NCI-H1105 treated with DMSO at 0.1 percent for 48 hours (cell line): Measurements from ENCODE around the gene NOP14.
"Not testable (repeated sequence)": the region's sequence is repeated elsewhere in the genome, so short reads cannot be mapped to it uniquely, and the experiment has no call there.

Source experiments
- DNase-seq: peaks from one replicate; lab custom pipeline; 2025; lab: John Stamatoyannopoulos, UW

NOP14 gene

GRCh38 chr4:2963175-2963965 lies at the start of gene NOP14, which contains the start of gene GRK4:
NOP14 (minus strand) TSS chr4:2963406; CDS start chr4:2963319, 87 bp downstream.
GRK4 (plus strand) TSS chr4:2963571; CDS start chr4:2964071, 500 bp downstream.
- peak; percentile 90 for DNase-seq

DNA sequence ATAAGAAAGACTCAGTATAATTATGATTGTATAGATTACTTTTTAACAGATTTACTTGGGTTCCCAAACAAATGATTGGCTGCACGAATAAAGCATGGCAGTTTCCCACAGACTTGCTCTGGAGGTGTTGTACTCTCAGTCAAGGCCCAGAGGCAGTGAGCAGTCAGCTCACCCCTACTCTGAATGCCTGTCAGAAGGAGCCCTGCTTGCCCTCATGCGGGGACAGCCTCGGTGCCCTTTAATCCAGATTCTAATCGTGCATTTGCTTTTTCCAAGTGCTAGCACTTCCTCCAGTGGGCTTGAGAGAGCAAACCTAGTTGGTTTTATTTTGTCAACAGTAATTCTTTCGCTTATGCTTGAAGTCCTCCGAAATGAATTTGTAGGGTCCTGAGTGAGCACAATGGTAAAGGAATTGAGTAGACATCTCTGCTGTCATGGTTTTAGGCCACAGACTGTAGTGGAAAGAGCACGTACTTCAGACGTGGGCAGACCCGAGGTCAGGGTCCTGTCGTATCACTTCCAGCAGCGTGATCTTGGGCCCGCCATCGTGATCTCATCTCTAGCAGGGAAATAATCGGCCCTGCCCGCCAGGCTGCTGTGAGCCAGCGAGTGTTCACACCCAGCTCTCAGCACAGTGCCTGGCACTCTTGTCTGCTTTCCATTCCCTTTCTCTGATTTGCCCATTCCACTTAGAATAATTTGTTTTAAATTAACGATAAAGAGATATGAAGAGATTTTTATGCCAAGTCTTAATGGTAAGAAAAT lies 48.4 kb upstream of the NOP14 start:
- DNase-seq = no peak

- DNase-seq = no peak
Measured at GRCh38 chr4:3010998-3011397, 47.8 kb upstream of the NOP14 start.

DNA sequence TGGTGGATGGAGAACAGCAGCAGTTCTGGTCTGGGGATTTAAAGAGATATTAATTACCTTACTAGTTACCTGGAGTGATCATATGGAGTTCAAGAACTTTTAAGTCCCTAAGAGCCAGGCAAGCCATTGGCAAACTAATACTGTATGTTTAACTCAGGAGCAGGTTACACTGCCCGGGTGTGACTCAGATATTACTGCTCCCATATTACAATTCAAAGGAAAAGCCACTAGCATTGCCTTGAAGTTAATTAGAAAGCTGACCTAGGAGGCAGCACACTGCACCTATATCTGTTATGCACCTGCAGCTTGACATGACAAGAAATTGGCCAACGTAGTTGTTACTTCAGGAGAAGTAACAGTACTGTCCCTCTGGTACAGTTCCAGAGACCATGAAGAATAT lies 47.4 kb upstream of the NOP14 start:
- no peak for DNase-seq

- no peak for DNase-seq
Measured at GRCh38 chr4:3009422-3009821, 46.2 kb upstream of the NOP14 start.

GRCh38 chr4:3007724-3008123 lies 44.5 kb upstream of the NOP14 start:
- no peak for DNase-seq

- peak; percentile 25 for DNase-seq
Measured at GRCh38 chr4:2996415-2996814, 33.2 kb upstream of the NOP14 start.

DNA sequence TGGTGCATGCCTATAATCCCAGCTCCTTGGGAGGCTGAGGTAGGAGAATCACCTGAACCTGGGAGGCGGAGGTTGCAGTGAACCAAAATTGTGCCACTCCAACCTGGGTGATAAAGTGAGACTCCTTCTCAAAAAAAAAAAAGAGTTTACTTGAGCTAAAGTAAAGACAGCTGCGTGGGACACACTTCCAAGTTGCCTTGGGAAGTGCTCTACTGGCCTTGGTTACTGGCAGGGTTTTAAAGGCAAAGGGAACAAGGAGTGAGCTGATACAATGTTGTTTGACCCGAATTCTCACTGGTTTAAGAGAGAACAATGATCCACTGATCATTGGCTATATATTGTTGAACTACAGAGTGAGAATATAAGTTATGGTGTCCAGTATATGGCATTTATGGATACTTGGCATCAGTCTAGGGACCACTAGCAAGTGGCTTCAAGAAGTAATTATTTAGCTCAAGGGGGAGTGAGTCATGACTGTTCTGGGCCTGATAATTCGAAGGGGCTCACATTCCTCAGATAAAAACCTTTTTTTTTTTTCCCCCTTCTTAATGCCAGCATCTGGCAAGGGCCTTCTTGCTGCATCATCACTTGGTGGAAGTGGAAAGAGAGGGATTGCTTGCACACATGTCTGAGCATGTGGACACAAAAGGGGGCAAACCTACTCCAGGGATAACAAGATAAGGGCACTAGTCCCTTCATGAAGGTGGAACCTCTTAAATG lies 32.5 kb upstream of the NOP14 start:
- DNase-seq = no peak

DNA sequence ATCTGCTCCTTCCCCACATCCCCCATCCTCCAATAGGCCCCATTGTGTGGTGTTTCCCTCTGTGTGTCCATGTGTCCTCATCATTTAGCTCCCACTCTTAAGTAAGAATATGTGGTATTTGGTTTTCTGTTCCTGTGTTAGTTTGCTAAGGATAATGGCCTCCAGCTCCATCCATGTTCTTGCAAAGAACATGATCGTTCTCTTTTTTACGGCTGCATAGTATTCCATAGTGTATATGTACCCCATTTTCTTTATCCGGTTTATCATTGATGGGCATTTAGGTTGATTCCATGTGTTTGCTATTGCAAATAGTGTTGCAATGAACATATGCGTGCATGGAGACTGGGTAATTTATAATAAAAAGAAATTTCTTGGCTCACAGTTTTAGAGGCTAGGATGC lies 31.7 kb upstream of the NOP14 start:
- DNase-seq = no peak

DNA sequence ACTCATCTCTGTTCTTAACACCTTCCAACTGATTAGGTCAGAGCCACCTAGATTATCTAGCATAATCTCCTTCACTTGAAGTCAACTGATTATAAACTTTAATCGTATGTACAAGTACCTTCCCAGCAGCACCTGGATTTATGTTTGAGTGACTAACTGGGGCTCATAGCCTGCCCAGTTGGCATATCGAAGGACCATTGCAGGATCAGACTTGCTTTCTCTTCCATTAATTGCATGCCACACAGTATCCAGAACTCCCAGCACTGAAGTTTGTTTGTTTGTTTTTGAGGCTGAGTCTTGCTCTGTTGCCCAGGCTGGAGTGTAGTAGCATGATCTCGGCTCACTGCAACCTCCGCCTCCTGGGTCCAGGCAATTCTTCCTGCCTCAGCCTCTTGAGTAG lies 28.0 kb upstream of the NOP14 start:
- DNase-seq = no peak

DNA sequence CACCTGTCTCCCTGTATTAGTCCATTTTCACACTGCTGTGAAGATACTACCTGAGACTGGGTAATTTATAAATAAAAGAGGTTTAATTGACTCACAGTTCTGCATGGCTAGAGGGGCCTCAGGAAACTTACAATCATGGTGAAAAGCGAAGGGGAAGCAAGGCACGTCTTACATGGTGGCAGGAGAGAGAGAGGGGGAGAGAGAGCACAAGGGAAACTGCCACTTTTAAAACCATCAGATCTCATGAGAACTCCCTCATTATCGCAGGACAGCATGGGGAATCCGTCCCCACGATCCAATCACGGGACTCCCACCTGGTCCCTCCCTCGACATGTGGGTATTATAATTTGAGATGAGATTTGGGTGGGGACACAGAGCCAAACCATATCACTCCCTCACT lies 20.5 kb upstream of the NOP14 start:
- not testable (repeated sequence) for DNase-seq

- DNase-seq = no peak
Measured at GRCh38 chr4:2982012-2982411, 18.8 kb upstream of the NOP14 start.

DNA sequence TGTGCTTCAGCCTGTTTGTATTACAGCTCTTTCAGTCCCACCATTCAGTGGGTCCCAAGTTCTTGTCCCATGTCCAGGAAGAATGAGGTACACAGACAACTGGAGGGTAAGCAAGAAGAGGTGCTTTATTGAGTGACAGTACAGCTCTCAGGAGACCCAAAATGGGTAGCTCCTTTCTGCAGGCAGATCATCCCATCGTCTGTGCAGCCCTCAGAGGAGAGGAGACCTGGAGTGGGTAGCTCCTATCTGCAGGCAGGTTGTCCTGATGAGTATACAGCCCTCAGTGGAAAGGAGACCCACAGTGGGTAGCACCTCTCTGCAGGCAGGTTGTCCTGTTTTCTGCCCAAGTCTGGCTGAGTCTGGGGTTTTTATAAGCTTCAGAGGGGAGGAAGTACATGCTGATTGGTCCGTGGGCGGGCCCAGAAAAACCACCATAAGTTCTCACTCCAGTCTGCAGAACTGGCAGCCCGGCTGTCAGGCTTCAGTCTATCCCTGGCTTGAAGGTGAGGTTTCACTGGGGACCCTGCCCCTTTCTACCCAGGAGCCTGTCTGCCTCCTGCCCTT lies 18.1 kb upstream of the NOP14 start:
- no peak for DNase-seq

DNA sequence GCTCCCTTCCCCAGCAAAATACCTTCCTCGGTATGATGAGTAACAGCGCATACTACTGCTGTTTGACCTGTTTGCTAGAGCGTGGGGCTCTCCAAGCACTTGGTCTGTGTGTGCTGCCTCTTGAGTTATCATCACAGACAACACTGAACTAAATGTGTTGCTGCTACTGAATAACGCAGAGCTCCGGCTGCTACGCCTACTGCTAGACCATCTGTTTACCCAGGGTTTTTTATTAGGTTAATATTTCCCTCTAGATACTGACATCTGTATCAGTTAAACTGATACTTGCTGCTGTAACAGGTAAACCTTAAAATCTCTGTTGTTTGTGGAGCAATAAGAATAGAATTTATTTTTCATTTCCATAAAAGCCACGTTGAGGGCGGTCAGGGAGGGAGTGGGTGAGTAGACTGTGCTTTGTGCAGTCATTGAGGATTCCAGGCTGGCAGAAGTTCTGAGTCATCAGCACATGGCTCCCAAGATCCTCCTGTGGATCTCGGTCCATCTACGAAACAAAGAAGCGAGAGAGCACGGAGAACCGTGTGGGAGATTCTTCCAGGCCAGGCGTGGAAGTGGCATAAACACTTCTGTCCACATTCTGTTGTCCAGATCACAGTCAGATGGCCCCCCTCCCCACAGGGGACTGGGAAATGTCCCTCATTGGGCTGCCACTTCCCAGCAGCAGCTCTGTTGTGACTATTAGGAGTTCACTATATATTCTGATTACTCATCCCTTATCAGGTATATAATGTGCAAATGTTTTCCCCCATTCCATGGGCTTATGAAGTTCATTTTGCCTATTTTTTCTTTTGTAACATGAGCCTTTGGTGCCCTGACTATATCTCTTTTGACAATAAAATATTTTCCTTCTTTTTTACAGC lies 14.2 kb upstream of the NOP14 start:
- DNase-seq = no peak

GRCh38 chr4:2971275-2971674 lies 8.1 kb upstream of the NOP14 start:
- DNase-seq = no peak

- DNase-seq = no peak
Measured at GRCh38 chr4:2968381-2968780, 5.2 kb upstream of the NOP14 start.

- DNase-seq = no peak
Measured at GRCh38 chr4:2965262-2965661, 2.1 kb upstream of the NOP14 start.

GRCh38 chr4:2964706-2965258 lies 1.6 kb upstream of the NOP14 start:
- no peak for DNase-seq

DNA sequence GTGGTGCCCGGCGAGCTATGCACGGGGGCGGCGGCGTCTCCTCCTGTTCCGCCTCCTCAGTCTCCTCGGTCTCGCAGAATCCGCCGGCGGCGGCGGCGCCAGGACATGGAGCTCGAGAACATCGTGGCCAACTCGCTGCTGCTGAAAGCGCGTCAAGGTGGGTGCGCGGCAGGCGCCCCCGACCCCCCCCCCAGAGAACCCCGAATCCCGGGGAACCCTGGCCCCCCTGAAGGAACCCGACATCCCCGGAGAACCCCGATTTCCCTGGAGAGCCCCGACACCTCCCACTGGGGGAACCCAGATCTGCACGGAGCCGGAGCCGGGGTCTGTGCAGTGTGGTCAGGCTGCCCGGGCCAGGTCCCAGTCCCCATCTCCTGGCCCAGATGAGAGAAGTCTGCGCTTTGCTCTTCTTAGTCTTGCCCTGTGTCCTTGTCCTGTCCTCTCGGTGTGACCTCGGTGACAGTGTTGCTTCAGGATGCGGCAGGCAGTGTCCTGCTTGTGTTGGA lies 813 bp upstream of the NOP14 start:
- DNase-seq = no peak

DNA sequence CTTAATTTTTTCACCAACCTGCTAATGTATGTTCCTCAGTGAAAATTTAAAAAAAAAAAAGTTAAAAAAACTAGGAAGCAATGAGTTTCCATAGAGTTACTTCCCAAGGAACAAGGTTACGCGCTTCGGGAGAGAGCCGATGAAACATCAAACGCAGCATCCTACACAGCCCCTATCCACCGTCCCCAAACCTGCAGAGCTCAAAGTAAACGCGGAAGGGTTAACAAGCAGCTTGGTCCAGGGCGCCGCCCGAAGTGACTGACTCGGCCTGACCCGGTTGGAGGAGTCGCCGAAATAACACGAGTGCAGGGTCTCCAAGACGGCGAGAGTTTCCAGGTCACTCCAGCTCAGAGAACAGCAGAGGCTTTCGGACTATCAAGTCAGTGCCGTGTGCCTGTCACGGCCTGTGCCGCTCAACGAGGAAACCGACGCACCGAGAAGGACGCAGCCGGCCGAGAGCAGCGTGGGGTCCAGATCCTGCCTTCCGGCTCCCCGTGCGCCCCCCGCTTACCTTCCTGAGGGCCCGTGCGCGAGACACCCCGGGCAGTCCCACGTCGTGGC lies 512 bp downstream of the NOP14 start:
- peak; percentile 32 for DNase-seq
